CD4-positive, alpha-beta T cell treated with Interleukin-4 for 1 hour (primary cell): ENCODE data around the gene WDR90.
"Not testable (repeated sequence)": the region's sequence is repeated elsewhere in the genome, so short reads cannot be mapped to it uniquely, and the experiment has no call there.

Experiments
- DNase-seq, 2 donors: peaks; one replicate each; pipeline ENCODE4 v3.0.0-alpha.2; 2020 to 2022

Gene WDR90

GRCh38 chr16:677316-678190 is 28.4 kb downstream of the WDR90 start:
- DNase-seq = no peak

GRCh38 chr16:678209-678857 is 29.2 kb downstream of the WDR90 start:
- DNase-seq = no peak

- DNase-seq = peak; percentile 55 to 63
Measured at GRCh38 chr16:678858-679813, 30.0 kb downstream of the WDR90 start.

- peak; percentile 86 to 90 for DNase-seq
Measured at GRCh38 chr16:679814-680624, 30.9 kb downstream of the WDR90 start, which contains the start of gene STUB1. Gene STUB1 (plus strand): TSS chr16:680410. CDS start chr16:680526, 116 bp downstream.

- no peak for DNase-seq
Measured at GRCh38 chr16:680625-680945, 31.4 kb downstream of the WDR90 start.

GRCh38 chr16:680967-681745 is 32.0 kb downstream of the WDR90 start:
- DNase-seq = no peak

- no peak for DNase-seq
Measured at GRCh38 chr16:681746-682427, 32.7 kb downstream of the WDR90 start.

- DNase-seq = no peak
Measured at GRCh38 chr16:682493-683395, 33.6 kb downstream of the WDR90 start.

- DNase-seq = no peak
Measured at GRCh38 chr16:683396-684070, 34.4 kb downstream of the WDR90 start.

GRCh38 chr16:684071-684794 is 35.1 kb downstream of the WDR90 start, which contains the start of gene JMJD8:
Gene JMJD8 (minus strand): TSS chr16:684334. CDS start chr16:684319, 15 bp downstream.
- DNase-seq = peak; percentile 98

GRCh38 chr16:684961-685696 is 36.0 kb downstream of the WDR90 start:
- no peak for DNase-seq

- DNase-seq = peak in 1 of 2 donors; percentile 26
Measured at GRCh38 chr16:685967-686366, 36.8 kb downstream of the WDR90 start.

- DNase-seq = no peak
Measured at GRCh38 chr16:686459-687260, 37.5 kb downstream of the WDR90 start.

- no peak for DNase-seq
Measured at GRCh38 chr16:687499-687898, 38.3 kb downstream of the WDR90 start.

GRCh38 chr16:689175-689897 is 40.2 kb downstream of the WDR90 start:
- DNase-seq = no peak

- DNase-seq = not testable (repeated sequence)
Measured at GRCh38 chr16:691242-691641, 42.1 kb downstream of the WDR90 start.
